WTC11 (cell line): ENCODE measurements around the gene KLHL18.

Source experiments
- CTCF ChIP-seq: fragments of 200-600 bp; IDR thresholded peaks from 2 replicates; pipeline ENCODE4 v1.8.0; 2022; ENCODE audit warnings: antibody characterized with exemption
- ELF4 ChIP-seq: sonication (generic); formaldehyde crosslinking; IDR thresholded peaks from 2 replicates; pipeline ENCODE4 v1.8.1; 2022; ENCODE audit warnings: low read depth, mild to moderate bottlenecking, moderate library complexity, missing genetic modification reagents
- RELA ChIP-seq: sonication (generic); formaldehyde crosslinking; IDR thresholded peaks from 2 replicates; pipeline ENCODE4 v1.8.1; 2022; ENCODE audit warnings: missing genetic modification reagents, mild to moderate bottlenecking, borderline replicate concordance
- TEAD4 ChIP-seq: sonication (generic); formaldehyde crosslinking; IDR thresholded peaks from 2 replicates; pipeline ENCODE4 v1.8.0; 2022; ENCODE audit warnings: mild to moderate bottlenecking, missing genetic modification reagents

DNA sequence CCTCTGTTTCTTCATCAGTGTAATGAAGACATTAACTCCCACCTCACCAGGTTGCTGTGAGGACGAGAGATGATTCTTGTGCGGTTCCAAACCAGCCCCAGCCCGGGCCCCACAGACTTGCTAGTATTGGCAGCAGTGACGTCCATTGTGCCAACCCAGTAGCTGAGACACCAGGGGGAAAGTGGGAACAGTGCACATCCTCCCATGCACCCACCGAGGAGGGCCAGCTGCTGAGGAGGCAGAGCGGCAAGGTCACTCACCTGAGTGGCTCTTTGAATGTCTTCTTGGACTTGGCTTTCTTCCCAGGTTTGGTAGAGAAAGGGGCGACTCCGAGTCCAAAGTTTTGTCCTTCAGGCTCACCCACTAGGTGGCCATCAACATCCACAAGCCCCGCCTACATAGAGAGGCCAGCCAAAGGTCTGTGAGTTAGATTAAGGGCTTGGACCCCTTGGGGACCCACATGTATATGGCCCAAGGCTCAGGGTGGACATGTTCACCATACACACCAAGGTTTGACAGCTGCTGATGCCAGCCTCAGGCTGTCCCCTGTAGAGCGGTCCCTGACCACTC is 38.1 kb upstream of the KLHL18 start:
- TF ChIP-seq CTCF (no peak), TEAD4 (CRISPR knock-in tag) (no peak), RELA (CRISPR knock-in tag) (no peak), ELF4 (CRISPR knock-in tag) (no peak)
